Measurements from ENCODE around the gene ZNF341. TPM values are rescaled to one million over a fixed set of nuclear protein-coding genes. Genes with fewer than 3 reads are reported as not detected.

The ZNF341 gene
- total and polyA plus RNA-seq, 9 of the 15 experiments (the other 6 are each of a cell fraction or from before 2014, with no cell fraction given): 0.08 to 2.6 (median 1.0) TPM

DNA sequence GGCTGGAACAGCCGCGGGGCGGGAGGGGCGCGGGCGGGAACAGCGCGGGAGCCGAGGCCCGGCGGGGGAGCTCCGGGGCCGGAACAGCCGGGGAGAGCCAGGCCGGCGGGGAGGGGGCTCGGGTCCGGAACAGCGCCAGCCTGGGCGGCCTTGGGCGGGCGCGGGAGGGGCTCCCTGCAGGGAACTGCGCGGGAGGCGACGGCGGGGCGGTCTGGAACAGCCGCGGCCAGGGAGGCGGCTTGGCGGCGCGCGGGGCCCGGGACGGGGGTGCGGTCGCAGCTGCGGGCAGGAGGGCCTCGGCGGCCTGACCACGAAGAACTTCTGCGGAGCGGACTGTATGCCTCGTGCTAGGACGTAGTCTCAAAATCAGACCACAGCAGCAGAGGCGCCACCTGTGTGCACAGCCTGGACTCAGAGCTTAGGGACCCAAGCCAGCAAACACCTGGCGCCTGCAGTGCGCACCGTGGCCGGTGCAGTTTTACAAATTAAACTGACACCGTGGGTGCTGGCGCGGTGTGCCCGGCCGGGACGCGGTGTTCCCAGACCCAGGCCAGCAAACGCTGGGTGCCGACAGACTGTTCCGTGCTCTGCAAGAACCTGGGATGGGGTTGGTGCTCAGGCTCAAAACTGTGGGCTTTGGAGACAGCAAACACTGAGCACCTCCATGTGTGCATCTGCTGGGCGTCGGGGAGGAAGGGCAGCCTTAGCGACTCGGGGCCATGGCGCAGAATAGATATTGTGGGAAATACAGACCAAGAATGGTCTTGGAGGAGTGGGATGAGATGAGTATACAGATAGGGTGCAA, 572 bp downstream of the ZNF341 start (continued):
- no peak for TF ChIP-seq ZNF311 (CRISPR knock-in tag; IDR thresholded peaks at IDR 0.05)
- no peak; the same call in 1 of the 2 replicates for TF ChIP-seq ZNF644 (tag; IDR thresholded peaks at IDR 0.05; ENCODE audit: low read depth)
- no peak for TF ChIP-seq MAFK (IDR thresholded peaks at IDR 0.05; ENCODE audit: low read length)
- no peak for TF ChIP-seq ZNF165 (CRISPR knock-in tag; IDR thresholded peaks at IDR 0.05; ENCODE audit: borderline replicate concordance)
- TF ChIP-seq NONO (IDR thresholded peaks at IDR 0.05; ENCODE audit: low read depth in 2 of 2, low read length in 1 of 2): peak; percentile 17 to 36; a peak in 3 of 4 replicates
- TF ChIP-seq, protein P1, sequence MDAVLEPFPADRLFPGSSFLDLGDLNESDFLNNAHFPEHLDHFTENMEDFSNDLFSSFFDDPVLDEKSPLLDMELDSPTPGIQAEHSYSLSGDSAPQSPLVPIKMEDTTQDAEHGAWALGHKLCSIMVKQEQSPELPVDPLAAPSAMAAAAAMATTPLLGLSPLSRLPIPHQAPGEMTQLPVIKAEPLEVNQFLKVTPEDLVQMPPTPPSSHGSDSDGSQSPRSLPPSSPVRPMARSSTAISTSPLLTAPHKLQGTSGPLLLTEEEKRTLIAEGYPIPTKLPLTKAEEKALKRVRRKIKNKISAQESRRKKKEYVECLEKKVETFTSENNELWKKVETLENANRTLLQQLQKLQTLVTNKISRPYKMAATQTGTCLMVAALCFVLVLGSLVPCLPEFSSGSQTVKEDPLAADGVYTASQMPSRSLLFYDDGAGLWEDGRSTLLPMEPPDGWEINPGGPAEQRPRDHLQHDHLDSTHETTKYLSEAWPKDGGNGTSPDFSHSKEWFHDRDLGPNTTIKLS (IDR thresholded peaks at IDR 0.05; ENCODE audit: borderline replicate concordance, low read depth): peak; percentile 11; the same call in 1 of the 2 replicates
- TF ChIP-seq MEIS2 (IDR thresholded peaks at IDR 0.05; ENCODE audit: partially characterized antibody): no peak
- no peak for TF ChIP-seq TCF7L2 (IDR thresholded peaks at IDR 0.05; ENCODE audit: low read depth, low read length)
- TF ChIP-seq POU5F1 (IDR thresholded peaks at IDR 0.05; ENCODE audit: borderline replicate concordance, low read depth, low read length, partially characterized antibody): no peak
- TF ChIP-seq, protein P2, sequence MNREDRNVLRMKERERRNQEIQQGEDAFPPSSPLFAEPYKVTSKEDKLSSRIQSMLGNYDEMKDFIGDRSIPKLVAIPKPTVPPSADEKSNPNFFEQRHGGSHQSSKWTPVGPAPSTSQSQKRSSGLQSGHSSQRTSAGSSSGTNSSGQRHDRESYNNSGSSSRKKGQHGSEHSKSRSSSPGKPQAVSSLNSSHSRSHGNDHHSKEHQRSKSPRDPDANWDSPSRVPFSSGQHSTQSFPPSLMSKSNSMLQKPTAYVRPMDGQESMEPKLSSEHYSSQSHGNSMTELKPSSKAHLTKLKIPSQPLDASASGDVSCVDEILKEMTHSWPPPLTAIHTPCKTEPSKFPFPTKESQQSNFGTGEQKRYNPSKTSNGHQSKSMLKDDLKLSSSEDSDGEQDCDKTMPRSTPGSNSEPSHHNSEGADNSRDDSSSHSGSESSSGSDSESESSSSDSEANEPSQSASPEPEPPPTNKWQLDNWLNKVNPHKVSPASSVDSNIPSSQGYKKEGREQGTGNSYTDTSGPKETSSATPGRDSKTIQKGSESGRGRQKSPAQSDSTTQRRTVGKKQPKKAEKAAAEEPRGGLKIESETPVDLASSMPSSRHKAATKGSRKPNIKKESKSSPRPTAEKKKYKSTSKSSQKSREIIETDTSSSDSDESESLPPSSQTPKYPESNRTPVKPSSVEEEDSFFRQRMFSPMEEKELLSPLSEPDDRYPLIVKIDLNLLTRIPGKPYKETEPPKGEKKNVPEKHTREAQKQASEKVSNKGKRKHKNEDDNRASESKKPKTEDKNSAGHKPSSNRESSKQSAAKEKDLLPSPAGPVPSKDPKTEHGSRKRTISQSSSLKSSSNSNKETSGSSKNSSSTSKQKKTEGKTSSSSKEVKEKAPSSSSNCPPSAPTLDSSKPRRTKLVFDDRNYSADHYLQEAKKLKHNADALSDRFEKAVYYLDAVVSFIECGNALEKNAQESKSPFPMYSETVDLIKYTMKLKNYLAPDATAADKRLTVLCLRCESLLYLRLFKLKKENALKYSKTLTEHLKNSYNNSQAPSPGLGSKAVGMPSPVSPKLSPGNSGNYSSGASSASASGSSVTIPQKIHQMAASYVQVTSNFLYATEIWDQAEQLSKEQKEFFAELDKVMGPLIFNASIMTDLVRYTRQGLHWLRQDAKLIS (CRISPR knock-in tag; IDR thresholded peaks at IDR 0.05): 0 out of 2 replicates have a peak, but pooled peaks have one; percentile 43
- TF ChIP-seq, protein P3, sequence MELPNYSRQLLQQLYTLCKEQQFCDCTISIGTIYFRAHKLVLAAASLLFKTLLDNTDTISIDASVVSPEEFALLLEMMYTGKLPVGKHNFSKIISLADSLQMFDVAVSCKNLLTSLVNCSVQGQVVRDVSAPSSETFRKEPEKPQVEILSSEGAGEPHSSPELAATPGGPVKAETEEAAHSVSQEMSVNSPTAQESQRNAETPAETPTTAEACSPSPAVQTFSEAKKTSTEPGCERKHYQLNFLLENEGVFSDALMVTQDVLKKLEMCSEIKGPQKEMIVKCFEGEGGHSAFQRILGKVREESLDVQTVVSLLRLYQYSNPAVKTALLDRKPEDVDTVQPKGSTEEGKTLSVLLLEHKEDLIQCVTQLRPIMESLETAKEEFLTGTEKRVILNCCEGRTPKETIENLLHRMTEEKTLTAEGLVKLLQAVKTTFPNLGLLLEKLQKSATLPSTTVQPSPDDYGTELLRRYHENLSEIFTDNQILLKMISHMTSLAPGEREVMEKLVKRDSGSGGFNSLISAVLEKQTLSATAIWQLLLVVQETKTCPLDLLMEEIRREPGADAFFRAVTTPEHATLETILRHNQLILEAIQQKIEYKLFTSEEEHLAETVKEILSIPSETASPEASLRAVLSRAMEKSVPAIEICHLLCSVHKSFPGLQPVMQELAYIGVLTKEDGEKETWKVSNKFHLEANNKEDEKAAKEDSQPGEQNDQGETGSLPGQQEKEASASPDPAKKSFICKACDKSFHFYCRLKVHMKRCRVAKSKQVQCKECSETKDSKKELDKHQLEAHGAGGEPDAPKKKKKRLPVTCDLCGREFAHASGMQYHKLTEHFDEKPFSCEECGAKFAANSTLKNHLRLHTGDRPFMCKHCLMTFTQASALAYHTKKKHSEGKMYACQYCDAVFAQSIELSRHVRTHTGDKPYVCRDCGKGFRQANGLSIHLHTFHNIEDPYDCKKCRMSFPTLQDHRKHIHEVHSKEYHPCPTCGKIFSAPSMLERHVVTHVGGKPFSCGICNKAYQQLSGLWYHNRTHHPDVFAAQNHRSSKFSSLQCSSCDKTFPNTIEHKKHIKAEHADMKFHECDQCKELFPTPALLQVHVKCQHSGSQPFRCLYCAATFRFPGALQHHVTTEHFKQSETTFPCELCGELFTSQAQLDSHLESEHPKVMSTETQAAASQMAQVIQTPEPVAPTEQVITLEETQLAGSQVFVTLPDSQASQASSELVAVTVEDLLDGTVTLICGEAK (IDR thresholded peaks at IDR 0.05): peak; percentile 17; the same call in 1 of the 2 replicates
- TF ChIP-seq, protein P3 (CRISPR knock-in tag; IDR thresholded peaks at IDR 0.05): no peak

Data from K562 (cell line).